CD4-positive, alpha-beta T cell treated with Interleukin-2 at 100 ng/mL for 4 hours (primary cell): ENCODE measurements around the gene PDK4.
"Not testable (repeated sequence)": the region's sequence is repeated elsewhere in the genome, so short reads cannot be mapped to it uniquely, and the experiment has no call there.

Source experiments
- DNase-seq: peaks from one replicate; pipeline ENCODE4 v3.0.0-alpha.2; 2020; ENCODE audit warnings: low spot score

PDK4 gene

GRCh38 chr7:95569720-95570119, 26.6 kb downstream of the PDK4 start:
- DNase-seq, result no peak

GRCh38 chr7:95560674-95561073, 35.6 kb downstream of the PDK4 start:
- DNase-seq, result no peak

- DNase-seq, result no peak
Observed at GRCh38 chr7:95558864-95559263, 37.5 kb downstream of the PDK4 start.

- no peak for DNase-seq
Observed at GRCh38 chr7:95556777-95557176, 39.5 kb downstream of the PDK4 start.

- DNase-seq, result no peak
Observed at GRCh38 chr7:95553939-95554338, 42.4 kb downstream of the PDK4 start.

GRCh38 chr7:95552010-95552926, 44.0 kb downstream of the PDK4 start:
- DNase-seq, result not testable (repeated sequence)

GRCh38 chr7:95550546-95550945, 45.8 kb downstream of the PDK4 start:
- DNase-seq, result no peak

GRCh38 chr7:95549818-95550529, 46.3 kb downstream of the PDK4 start:
- no peak for DNase-seq

GRCh38 chr7:95547361-95548348, 48.7 kb downstream of the PDK4 start:
- DNase-seq, result no peak

- no peak for DNase-seq
Observed at GRCh38 chr7:95546647-95547046, 49.7 kb downstream of the PDK4 start.

GRCh38 chr7:95545673-95546072, 50.6 kb downstream of the PDK4 start:
- no peak for DNase-seq

GRCh38 chr7:95545007-95545615, 51.2 kb downstream of the PDK4 start:
- DNase-seq, result no peak

- no peak for DNase-seq
Observed at GRCh38 chr7:95544171-95544570, 52.1 kb downstream of the PDK4 start.

GRCh38 chr7:95543312-95543711, 53.0 kb downstream of the PDK4 start:
- no peak for DNase-seq

GRCh38 chr7:95540366-95540765, 56.0 kb downstream of the PDK4 start:
- DNase-seq, result no peak

- DNase-seq, result no peak
Observed at GRCh38 chr7:95539426-95539825, 56.9 kb downstream of the PDK4 start.

GRCh38 chr7:95537468-95537867, 58.8 kb downstream of the PDK4 start:
- DNase-seq, result no peak

- DNase-seq, result no peak
Observed at GRCh38 chr7:95536656-95537311, 59.5 kb downstream of the PDK4 start.

- DNase-seq, result no peak
Observed at GRCh38 chr7:95535662-95536061, 60.7 kb downstream of the PDK4 start.

- no peak for DNase-seq
Observed at GRCh38 chr7:95534796-95535195, 61.5 kb downstream of the PDK4 start.
